Hematopoietic multipotent progenitor cell treated with erythropoietin and hydrocortisone succinate and interleukin-3 and kit ligand, for 8 days (in vitro differentiated cells): Measurements from ENCODE around the gene SPINT4.

ENCODE experiments used
- DNase-seq: peaks from one replicate; pipeline ENCODE4 v3.0.0-alpha.2; 2015

The SPINT4 gene

DNA sequence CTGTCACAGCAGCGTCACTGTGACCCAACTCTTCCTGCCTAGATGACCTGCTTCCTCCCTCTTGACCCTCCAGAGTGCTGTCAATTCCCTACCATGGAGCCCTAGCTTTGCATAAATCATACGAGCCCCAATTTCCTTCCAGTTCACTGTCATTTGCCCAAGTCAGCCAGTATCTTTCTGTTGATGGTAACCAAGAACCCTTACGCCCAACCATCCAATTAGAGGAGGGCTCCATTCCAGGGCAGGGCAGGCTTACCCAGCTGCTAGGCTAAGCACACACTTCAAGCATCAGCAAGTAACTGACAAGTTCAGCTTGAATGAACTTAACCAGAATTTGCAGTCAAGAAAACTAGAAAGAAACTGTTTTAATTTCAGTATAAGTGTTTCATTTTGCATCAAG, 43.8 kb downstream of the SPINT4 start:
- DNase-seq, result no peak

DNA sequence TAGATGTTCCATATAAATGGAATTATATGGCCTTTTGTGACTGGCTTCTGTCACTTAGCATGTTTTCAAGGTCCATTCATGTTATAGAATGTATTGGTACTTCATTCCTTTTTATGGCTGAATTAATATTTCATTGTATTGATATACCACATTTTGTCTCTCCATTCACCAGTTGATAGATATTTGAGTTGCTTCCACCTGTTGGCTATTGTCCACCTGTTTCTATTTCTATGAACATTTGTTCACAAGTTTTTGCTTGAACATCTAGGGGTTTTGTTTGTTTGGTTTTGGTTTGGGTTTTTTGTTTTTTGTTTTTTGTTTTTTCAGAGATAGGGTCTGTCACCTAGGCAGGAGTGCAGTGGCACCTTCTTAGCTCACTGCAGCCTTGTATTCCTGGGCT, 46.3 kb downstream of the SPINT4 start:
- DNase-seq, result no peak

DNA sequence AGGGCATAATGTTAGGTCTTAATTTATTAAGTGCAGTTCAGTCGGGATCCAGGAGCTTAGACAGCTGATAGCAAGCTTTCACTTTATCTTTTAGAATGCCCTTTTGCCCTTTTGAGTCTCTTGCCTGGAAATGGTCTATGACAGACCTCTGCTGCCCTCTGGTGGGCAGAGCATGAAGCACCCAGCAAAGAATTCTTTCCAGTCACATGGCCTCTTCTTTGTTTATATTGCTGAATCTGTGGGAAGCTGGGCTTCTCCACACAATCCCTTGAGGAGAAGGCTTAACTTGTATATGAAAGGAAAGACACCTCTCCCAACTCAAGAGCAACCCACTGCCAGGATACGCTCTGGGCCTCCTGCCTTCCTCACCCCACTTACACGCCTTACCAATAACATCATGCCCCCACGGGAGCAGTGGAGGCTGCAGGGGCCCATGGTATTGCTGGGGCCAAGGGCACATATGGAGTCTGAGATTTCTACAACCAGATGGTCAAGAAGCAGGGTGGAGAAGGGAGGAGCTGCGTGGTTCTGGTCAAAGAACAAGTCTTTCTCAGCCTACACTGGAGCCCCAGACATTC, 49.1 kb downstream of the SPINT4 start:
- DNase-seq, result peak; percentile 86

DNA sequence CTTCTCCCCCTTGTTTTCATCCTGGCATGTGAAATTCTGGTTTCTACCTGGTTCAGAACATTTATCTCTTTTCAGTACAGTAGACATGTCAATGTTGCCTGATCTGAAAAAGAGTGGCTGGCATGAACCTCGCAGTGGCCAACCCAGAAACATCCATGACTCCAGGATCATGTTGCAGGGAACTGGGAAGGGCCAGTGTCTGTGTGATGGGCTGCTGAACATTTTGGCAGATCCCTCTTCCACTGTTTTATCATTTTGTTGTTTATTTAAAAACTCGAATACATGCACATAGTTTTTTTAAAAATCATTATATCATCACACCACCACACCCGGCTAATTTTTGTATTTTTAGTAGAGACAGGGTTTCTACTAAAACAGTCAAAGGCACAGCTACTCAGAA, 50.5 kb downstream of the SPINT4 start:
- no peak for DNase-seq

DNA sequence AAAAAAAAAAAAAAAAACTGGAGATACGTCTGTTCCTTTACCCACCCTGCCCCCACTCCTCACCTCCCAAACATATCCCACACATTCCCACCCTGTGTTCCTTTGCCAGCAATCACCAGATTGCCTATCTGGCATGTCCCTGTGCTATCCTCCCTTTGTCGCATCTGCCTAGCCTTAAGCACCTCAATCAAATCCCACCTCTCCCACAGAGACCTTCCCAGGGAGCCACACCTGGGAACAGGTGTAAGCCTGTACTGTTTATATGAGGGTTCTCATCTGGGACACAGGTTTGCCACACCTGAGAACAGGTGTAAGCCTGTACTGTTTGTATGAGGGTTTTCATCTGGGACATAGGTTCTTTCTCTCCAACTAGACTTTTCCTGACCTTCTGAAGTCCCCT, 52.8 kb downstream of the SPINT4 start:
- DNase-seq, result no peak

DNA sequence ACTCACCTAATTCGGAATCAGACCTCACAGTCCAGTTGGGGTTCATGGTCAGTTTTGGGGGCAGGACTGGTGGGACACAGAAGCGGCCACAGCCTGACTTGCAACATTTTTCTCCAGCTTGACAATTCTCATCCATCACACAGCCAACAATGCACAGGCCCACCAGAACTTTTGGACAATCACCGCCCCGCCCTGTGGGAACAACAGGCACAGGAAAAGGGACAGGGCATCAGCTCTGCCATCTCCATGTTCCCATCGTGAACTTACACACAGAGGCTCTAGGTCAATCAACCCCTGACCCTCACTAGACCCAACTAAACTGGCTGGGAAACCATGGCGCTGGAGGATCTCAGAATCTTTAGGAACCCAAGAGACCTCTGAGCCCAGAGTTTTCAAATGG, 53.3 kb downstream of the SPINT4 start:
- DNase-seq, result no peak
